GM12875 (cell line): Measurements from ENCODE around the gene SUCO.

Experiments used
- H3K4me3 ChIP-seq: one replicate; pipeline ENCODE4 v1.5.1; 2011; ENCODE audit warnings: low read depth, low read length, control low read depth
- CTCF ChIP-seq: IDR thresholded peaks from 2 replicates; pipeline ENCODE4 v1.5.1; 2011; ENCODE audit warnings: low read depth, mild to moderate bottlenecking, control low read depth, inconsistent platforms, low read length, moderate library complexity, borderline replicate concordance; ENCODE audit not compliant: insufficient read depth

The SUCO gene

DNA sequence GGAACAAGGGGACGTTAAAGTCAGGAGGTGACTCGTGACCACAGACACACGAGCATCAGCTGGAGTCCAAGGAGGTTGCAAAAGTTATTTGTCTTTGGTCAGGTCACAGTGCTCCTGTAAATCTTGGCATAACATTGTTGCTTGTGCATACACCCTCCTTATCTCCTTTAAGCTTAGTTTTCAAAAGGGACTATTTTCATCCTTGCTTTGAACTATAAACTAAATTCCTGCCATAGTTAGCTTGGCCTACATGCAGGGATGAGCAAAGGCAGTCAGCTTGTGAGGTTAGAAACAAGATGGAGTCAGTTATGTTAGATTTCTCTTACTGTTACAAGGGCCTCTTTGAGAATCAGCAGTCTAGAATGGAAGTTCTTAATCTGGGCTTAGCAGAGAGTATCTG, 97.9 kb downstream of the SUCO start:
- no peak overlapping the region for H3K4me3 ChIP-seq

DNA sequence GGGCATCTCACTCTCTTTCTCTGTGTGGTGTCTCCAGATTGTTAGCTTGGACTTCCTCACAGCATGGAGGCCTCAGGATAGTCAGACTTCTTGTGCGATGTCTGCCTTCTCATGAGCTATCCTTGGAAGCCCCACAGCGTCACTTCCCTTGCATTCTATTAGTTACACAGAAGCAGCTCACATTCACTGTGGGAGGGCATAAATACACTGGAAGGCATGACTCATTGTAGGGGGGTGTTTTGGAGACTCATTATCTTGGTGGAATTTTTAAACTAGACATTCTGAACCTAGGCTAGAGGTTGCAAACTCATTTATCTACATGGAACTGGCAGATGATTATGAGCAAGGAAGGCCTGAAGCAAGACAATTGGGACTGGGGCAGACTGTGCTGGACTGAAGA, 104.6 kb downstream of the SUCO start:
- no peak for TF ChIP-seq CTCF
- H3K4me3 ChIP-seq: no peak overlapping the region

More for the DNA sequence above, 97.9 kb downstream of the SUCO start:
- no peak for TF ChIP-seq CTCF

DNA sequence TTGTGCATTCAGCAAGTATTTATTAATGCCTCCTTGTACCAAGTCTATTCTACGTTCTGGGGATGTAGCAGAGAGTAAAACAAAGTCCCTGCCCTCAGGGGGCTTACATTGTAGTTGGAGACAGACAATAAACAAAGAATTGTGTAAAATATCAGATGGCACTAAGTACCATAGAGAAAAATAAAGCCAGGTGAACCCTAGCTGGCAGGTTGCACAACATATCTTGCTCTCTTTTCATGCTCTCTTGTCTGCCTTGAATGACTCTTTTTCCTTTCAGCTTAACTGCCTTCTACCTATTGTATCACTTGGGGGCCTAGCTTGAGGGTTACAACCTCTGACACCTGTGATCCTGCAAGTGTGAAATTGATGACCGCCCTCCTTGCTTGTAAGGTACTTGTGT, 105.3 kb downstream of the SUCO start:
- H3K4me3 ChIP-seq: no peak overlapping the region
- no peak for TF ChIP-seq CTCF

DNA sequence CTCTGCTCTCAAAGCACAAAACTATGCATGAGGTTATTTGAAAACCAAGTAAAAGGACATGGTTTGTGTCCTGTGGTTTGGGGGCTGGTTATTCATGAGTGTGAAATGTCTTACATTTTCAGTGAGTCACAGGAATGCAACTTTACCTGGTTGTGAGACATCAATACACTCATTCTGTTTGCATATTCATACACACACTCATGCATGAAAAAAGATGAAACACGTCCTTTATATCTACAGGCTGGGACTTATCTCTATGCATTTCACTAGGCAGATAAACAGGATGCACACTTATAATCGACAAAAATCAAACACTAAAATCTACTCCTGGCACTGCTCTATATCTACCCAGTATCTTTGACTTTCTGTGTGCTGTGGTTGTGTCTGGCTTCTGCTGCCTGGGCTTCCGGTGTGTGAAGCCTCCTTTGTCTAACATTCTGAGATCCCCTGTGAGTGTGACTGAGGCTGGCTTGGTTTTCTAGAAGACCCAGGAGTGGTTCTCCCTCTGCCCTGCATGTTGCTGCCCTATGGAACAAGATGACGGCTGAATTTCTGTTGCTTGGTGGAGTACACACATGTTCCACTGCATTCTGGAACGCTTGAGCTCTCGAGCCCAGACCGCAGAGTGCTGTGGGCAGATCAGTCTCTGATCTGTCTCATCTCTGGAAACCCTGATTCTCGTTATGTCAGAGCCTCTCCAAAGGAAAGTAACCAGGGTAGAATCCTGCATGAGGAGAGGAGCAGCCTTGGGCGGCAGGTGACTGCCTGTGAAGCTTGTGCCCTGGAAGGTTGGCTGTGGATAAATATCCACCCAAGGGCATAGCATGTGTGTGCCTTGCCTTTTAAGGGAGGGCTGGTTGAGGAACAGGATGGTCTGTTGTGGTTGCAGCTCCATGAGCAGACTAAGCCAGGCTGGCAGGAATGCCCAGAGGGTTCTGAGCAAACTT, 106.2 kb downstream of the SUCO start:
- H3K4me3 ChIP-seq: no peak overlapping the region

DNA sequence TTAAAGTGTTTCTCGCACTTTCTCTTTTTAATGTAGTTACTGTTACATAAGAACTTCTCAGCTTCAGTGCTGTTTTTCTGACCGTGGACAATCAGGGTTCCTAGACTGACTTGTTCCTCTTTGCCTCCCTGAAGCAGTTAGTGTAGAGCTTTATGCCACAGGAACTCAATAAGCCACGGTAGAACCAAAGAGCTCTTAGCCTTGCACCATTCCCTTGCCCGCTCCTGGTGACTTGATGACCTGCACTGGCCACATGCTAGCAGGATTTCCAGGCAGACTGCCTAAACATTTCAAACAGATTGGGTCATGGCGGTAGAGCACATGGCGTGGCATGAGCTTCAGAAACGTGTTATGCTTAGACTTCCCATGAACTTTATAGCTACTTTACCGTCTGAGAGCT, 107.2 kb downstream of the SUCO start:
- H3K4me3 ChIP-seq: no peak overlapping the region
- no peak for TF ChIP-seq CTCF

More for the DNA sequence above, 106.2 kb downstream of the SUCO start:
- no peak for TF ChIP-seq CTCF

GRCh38 chr1:172641492-172641891, 108.5 kb downstream of the SUCO start:
- no peak overlapping the region for H3K4me3 ChIP-seq
- no peak for TF ChIP-seq CTCF

GRCh38 chr1:172642970-172643369, 110.0 kb downstream of the SUCO start:
- no peak overlapping the region for H3K4me3 ChIP-seq
- TF ChIP-seq CTCF: no peak
